Keratinocyte (primary cell): Measurements from ENCODE around the gene SYTL1. TPM values are rescaled to one million over a fixed set of nuclear protein-coding genes. Genes with fewer than 3 reads are reported as not detected.

Experiments
- DNase-seq: peaks from one replicate; pipeline ENCODE4 v3.0.0-alpha.2; 2011; ENCODE audit warnings: low read depth, missing footprints, low spot score
- FAIRE-seq: peaks from 2 replicates; lab custom pipeline; 2011; peaks lifted over from hg19 to GRCh38; lab: Jason Lieb, UNC
- H2AFZ ChIP-seq: 2 replicates; pipeline ENCODE4 v1.6.0; 2012; ENCODE audit warnings: low read length, control low read depth, inconsistent platforms; ENCODE audit not compliant: control insufficient read depth
- H3K27ac ChIP-seq: 2 replicates; pipeline ENCODE4 v1.5.1; 2011; ENCODE audit warnings: low read length; ENCODE audit not compliant: control insufficient read depth, insufficient read depth
- H3K27me3 ChIP-seq: 3 replicates; pipeline ENCODE4 v1.6.0; 2011; ENCODE audit warnings: low read length; ENCODE audit not compliant: control insufficient read depth, insufficient read depth; ENCODE audit errors: extremely low read depth
- H3K36me3 ChIP-seq, 2 experiments: 2 replicates in 1 of 2; 3 replicates in 1 of 2; pipeline ENCODE4 v1.5.1; 2011; ENCODE audit warnings: low read length in 2 of 2, mild to moderate bottlenecking in 1 of 2; ENCODE audit not compliant: control insufficient read depth in 2 of 2, insufficient read depth in 2 of 2; ENCODE audit errors: extremely low read depth in 1 of 2
- H3K4me1 ChIP-seq: 3 replicates; pipeline ENCODE4 v1.5.1; 2011; ENCODE audit warnings: low read length; ENCODE audit not compliant: control insufficient read depth, insufficient read depth; ENCODE audit errors: extremely low read depth
- H3K4me2 ChIP-seq: 3 replicates; pipeline ENCODE4 v1.6.0; 2011; ENCODE audit warnings: low read depth, low read length; ENCODE audit not compliant: control insufficient read depth, insufficient read depth; ENCODE audit errors: extremely low read depth
- H3K4me3 ChIP-seq, 3 experiments: fragments of 200-600 bp in 1 of 3; sonication (generic) in 1 of 3; 2 replicates in 2 of 3; 3 replicates in 1 of 3; pipeline ENCODE4 v1.5.1; 2011 to 2016; ENCODE audit warnings: low read length in 3 of 3, mild to moderate bottlenecking in 3 of 3, control low read depth in 2 of 3, inconsistent platforms in 1 of 3, low read depth in 1 of 3, mixed read lengths in 1 of 3, mixed run types in 1 of 3, moderate library complexity in 1 of 3; ENCODE audit not compliant: control insufficient read depth in 2 of 3, insufficient read depth in 2 of 3; ENCODE audit errors: extremely low read depth in 1 of 3
- H3K79me2 ChIP-seq: 2 replicates; pipeline ENCODE4 v1.6.0; 2012; ENCODE audit warnings: low read length; ENCODE audit not compliant: control insufficient read depth, insufficient read depth
- H3K9ac ChIP-seq: 3 replicates; pipeline ENCODE4 v1.6.0; 2011; ENCODE audit warnings: low read length; ENCODE audit not compliant: control insufficient read depth, insufficient read depth; ENCODE audit errors: extremely low read depth
- H3K9me1 ChIP-seq: 3 replicates; pipeline ENCODE4 v1.6.0; 2011; ENCODE audit warnings: low read length; ENCODE audit not compliant: control insufficient read depth, insufficient read depth; ENCODE audit errors: extremely low read depth
- H3K9me3 ChIP-seq: 2 replicates; pipeline ENCODE4 v1.5.1; 2012; ENCODE audit warnings: low read depth, low read length; ENCODE audit not compliant: control insufficient read depth
- H4K20me1 ChIP-seq: 3 replicates; pipeline ENCODE4 v1.6.0; 2011; ENCODE audit warnings: low read length; ENCODE audit not compliant: control insufficient read depth, insufficient read depth; ENCODE audit errors: extremely low read depth
- CTCF ChIP-seq, 3 experiments: IDR thresholded peaks in 1 of 3; conservative IDR thresholded peaks in 1 of 3; optimal IDR thresholded peaks in 1 of 3; 2 replicates in 2 of 3; 3 replicates in 1 of 3; pipeline versions ENCODE3 to v1.5.1; 2011; ENCODE audit warnings: low read length in 3 of 3, mild to moderate bottlenecking in 3 of 3, moderate library complexity in 2 of 3, control low read depth in 1 of 3, inconsistent platforms in 1 of 3; ENCODE audit not compliant: insufficient read depth in 2 of 3; ENCODE audit errors: extremely low read depth in 1 of 3
- EZH2 ChIP-seq: IDR thresholded peaks from one replicate; pipeline ENCODE4 v1.6.1; 2012; ENCODE audit warnings: inconsistent platforms, mild to moderate bottlenecking, low read length, moderate library complexity
- dilution Hi-C: fragments of 300-500 bp; cut with MboI; formaldehyde crosslinking; loops from one replicate; pipeline ENCODE4 v1.7.0; 2020; ENCODE audit warnings: low sequenced_read_pairs; ENCODE audit not compliant: extremely low pct_ligation_motif_present
- polyA plus RNA-seq, 5 experiments: library from polyadenylated mRNA; depleted of rRNA in 3 of 5; stranded (reverse) in 3 of 5; stranded (forward) in 1 of 5; unstranded in 1 of 5; fragments of >200 nt; gene quantifications; 1 replicate in 1 of 5; 2 replicates in 3 of 5; 3 replicates in 1 of 5; pipeline versions ENCODE4 v1.2.1 to v1.2.3, GENCODE V29; 2011 to 2012; ENCODE audit warnings: missing spikeins in 2 of 5, low read depth in 1 of 5, low replicate concordance in 1 of 5

SYTL1 gene
- polyA plus RNA-seq, 1 donor (not counting 4 experiments of a cell fraction or from before 2014, with no cell fraction given) = 15.6 TPM

GRCh38 chr1:27392096-27392777 lies 50.4 kb downstream of the SYTL1 start, which contains the start of gene GPR3:
Gene GPR3, plus strand, starts transcription at chr1:27392622. Its CDS starts 1,177 bp downstream, at chr1:27393799.
- DNase-seq (peak; percentile 68), FAIRE-seq (no peak)
- Histone ChIP-seq H3K4me1 (peaks cover 21% of the 10 kb centered on the region), H3K4me2 (peak within 1 kb of the TSS; percentile 93), H3K79me2 (peaks cover 15% of the 10 kb centered on the region), H3K4me3 (peak within 1 kb of the TSS; percentile 66 to 86 (median 84)), H3K9ac (peak within 1 kb of the TSS; percentile 90), H2AFZ (peak within 1 kb of the TSS; percentile 84), H4K20me1 (no peaks in the 10 kb centered on the region), H3K27me3 (no peaks in the 10 kb centered on the region), H3K27ac (peak within 1 kb of the TSS; percentile 81), H3K9me1 (no peaks in the 10 kb centered on the region), H3K36me3 (no peaks in the 10 kb centered on the region), H3K9me3 (no peaks in the 10 kb centered on the region)
- dilution Hi-C loops = no loop called here
- peak; percentile 33 to 66 (median 66) for TF ChIP-seq CTCF (optimal IDR thresholded peaks at IDR 0.05 in 1 of 3, IDR thresholded peaks at IDR 0.05 in 1 of 3, conservative IDR thresholded peaks at IDR 0.05 in 1 of 3; ENCODE audit: extremely low read depth in 1 of 3, insufficient read depth in 2 of 3, low read length in 3 of 3)
- TF ChIP-seq EZH2 = no peak

GRCh38 chr1:27392778-27393635 lies 51.2 kb downstream of the SYTL1 start:
- DNase-seq (no peak), FAIRE-seq (no peak)
- no peaks in the 10 kb centered on the region for H3K9me1 ChIP-seq
- dilution Hi-C loops = no loop called here
- H3K36me3 ChIP-seq = no peaks in the 10 kb centered on the region
- peaks cover 21% of the 10 kb centered on the region for H3K4me1 ChIP-seq
- no peaks in the 10 kb centered on the region for H3K9me3 ChIP-seq
- peak overlapping the region; percentile 74 for H2AFZ ChIP-seq
- H3K79me2 ChIP-seq = peaks cover 15% of the 10 kb centered on the region
- H3K4me3 ChIP-seq = peak overlapping the region; percentile 66 to 86 (median 84)
- H3K27ac ChIP-seq = peak overlapping the region; percentile 81
- H3K27me3 ChIP-seq = no peaks in the 10 kb centered on the region
- peak overlapping the region; percentile 90 for H3K9ac ChIP-seq
- H4K20me1 ChIP-seq = no peaks in the 10 kb centered on the region
- peak in 2 of 3 experiments; percentile 29 to 32 for TF ChIP-seq CTCF (optimal IDR thresholded peaks at IDR 0.05 in 1 of 3, IDR thresholded peaks at IDR 0.05 in 1 of 3, conservative IDR thresholded peaks at IDR 0.05 in 1 of 3; ENCODE audit: extremely low read depth in 1 of 3, insufficient read depth in 2 of 3, low read length in 3 of 3)
- TF ChIP-seq EZH2 = no peak
- H3K4me2 ChIP-seq = peak overlapping the region; percentile 93
